Omental fat pad (tissue), 4 donors: ENCODE data around the gene CMIP. TPM values are rescaled to one million over a fixed set of nuclear protein-coding genes. Genes with fewer than 3 reads are reported as not detected.

ENCODE experiments used
- ATAC-seq: fragments of 150-250 bp; one replicate; pipeline ENCODE4 v1.9.1; 2016; ENCODE audit warnings: mild to moderate bottlenecking, moderate library complexity; ENCODE audit not compliant: low FRiP score
- DNase-seq: peaks from one replicate; pipeline ENCODE4 v3.0.0-alpha.2; 2019; ENCODE audit warnings: low spot score
- total RNA-seq, 4 donors: library from RNA; depleted of rRNA; stranded (reverse); fragments of >200 nt; gene quantifications; one replicate each; pipeline ENCODE4 v1.1.0, GENCODE V29; 2016
- TF ChIP-seq, protein P1 (sequence below), 3 donors: fragments of 450-650 bp; IDR thresholded peaks; one replicate each; pipeline ENCODE4 v1.5.1; 2016 to 2017; ENCODE audit warnings: antibody characterized with exemption in 3 of 3, mild to moderate bottlenecking in 3 of 3, moderate library complexity in 2 of 3

CMIP gene
- total RNA-seq, 4 donors from 2014 or later = 15.8 to 52.8 (median 32.0) TPM

DNA sequence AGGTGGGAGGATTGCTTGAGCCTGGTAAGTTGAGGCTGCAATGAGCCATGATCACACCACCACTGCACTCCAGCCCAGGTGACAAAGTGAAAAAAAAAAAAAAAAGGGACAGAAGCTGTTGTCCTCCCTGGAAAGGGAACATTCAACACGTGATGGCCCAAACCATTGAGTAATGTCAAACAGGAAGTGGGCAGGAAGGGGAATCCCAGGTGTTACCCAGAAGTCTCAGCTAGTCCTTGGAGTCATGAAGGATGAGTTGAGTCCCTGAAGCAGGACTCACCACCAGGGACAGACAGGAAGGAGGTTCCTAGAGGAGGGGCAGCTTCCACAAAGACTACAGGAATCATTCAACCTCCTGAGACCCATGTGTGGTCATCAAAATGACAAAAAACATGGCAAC lies 19.8 kb upstream of the CMIP start:
- DNase-seq = no peak

DNA sequence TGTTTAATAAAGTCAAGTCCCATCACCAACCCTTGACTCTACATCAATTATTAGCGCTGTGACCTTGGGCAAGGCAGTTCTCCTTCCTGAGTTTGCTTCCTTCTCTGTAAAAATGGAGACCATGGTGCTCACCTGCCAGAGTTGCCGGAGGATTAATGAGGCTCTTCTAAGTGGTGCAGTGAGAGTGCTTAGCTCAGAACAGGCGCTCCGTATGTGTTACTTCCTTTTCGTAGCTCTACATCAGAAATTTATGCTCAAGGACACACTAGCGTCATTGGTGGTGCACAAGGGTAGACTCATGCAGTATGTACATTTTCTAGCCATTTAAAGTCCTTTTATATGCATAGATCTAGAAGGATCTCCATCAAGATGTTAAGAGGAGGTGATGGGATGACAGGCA lies 17.4 kb upstream of the CMIP start:
- ATAC-seq (no peak), DNase-seq (no peak)
- TF ChIP-seq, protein P1, sequence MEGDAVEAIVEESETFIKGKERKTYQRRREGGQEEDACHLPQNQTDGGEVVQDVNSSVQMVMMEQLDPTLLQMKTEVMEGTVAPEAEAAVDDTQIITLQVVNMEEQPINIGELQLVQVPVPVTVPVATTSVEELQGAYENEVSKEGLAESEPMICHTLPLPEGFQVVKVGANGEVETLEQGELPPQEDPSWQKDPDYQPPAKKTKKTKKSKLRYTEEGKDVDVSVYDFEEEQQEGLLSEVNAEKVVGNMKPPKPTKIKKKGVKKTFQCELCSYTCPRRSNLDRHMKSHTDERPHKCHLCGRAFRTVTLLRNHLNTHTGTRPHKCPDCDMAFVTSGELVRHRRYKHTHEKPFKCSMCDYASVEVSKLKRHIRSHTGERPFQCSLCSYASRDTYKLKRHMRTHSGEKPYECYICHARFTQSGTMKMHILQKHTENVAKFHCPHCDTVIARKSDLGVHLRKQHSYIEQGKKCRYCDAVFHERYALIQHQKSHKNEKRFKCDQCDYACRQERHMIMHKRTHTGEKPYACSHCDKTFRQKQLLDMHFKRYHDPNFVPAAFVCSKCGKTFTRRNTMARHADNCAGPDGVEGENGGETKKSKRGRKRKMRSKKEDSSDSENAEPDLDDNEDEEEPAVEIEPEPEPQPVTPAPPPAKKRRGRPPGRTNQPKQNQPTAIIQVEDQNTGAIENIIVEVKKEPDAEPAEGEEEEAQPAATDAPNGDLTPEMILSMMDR (IDR thresholded peaks at IDR 0.05) = no peak

More for the DNA sequence above, 19.8 kb upstream of the CMIP start:
- TF ChIP-seq, protein P1 (IDR thresholded peaks at IDR 0.05) = no peak
- no peak for ATAC-seq

DNA sequence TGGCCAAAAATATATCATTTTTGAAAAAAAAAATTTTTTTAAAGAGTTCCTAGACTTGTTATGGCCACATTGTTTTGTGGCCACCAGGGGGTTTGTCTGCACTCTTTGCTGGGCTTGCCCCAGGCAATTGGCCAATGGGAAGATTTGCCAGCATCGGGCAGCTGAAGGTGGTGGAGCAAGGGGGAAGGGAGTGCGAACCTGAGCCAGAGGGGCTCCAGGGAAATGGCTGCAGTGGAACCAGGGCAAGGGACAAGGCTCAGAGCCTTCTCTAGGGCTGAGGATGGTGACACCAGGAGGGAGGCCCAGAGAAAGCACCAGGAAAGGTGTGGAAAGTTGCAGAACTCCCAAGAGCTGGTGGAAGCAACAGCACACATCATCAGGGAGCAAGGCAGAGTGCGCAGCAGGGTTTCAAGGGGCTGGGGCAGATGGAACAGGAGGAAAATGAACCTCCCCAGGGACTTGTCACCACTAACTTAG lies 15.5 kb upstream of the CMIP start:
- TF ChIP-seq, protein P1 (IDR thresholded peaks at IDR 0.05) = no peak
- ATAC-seq (no peak), DNase-seq (no peak)

DNA sequence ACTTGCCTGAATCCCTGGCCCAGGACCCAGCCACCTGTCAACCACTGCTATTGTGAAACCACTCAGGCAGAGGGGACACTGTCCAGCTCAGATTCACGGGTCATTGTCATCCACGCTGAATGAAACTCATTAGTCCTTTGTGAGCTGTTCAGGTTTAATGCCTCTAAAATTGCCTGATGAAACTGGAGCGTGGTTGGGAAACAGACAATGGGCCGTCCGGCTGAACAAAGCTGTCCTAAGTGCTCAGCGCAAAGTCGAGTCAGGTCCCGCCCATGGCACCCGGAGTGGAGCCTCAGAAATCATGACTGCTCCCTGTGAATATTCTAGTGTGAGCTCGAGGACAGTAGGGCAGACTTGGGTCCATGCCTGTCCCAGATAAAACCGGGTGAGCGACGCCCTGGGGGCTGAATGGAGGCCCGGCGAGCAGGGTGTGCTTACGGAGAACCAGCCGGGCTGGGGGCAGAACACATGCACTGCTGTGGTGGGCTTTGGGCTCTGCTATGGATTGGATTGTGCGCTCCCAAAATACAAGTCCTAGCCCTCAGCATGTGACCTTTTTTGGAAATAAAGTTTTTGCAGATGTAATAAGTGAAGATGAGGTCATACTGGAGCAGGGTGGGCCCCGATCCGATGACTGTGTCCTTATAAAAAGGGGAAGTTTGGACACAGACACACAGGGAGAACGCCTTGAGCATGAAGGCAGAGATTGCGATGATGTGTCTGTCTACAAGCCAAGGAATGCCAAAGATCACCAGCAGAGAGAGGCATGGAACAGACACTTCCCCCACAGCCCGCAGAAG lies 12.9 kb upstream of the CMIP start:
- TF ChIP-seq, protein P1 (IDR thresholded peaks at IDR 0.05) = no peak
- no peak for DNase-seq
- peak; percentile 81 for ATAC-seq

DNA sequence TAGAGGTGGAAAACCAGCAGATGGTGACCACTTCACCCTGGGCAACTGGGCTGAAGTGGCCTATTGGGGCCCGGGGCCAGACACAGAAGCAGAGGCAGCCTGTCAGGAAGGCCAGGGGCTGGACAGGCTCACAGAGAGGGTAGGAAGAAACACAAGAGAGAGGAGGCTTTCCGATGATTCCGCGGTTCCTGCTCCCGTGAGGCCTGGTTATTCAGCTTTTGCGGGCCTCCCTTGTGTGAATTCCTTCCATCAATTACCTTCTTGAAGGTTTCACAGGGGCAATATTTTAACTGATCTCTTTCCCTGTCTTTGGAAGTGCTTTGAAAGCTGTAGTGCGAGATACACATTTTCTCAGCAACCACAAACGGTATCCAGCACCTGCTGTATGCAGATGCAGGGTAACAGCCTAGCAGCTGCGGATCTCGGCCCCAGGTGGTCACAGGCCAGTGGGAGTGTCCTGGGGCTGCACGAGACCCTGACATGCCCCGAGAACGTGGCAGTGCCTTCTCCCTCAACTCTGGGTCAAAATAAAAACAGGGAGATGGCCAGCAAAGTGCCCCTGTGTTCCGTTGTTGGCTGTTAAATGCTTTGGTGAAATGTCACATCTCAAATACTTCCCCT lies 11.6 kb upstream of the CMIP start:
- TF ChIP-seq, protein P1 (IDR thresholded peaks at IDR 0.05) = no peak
- DNase-seq = no peak
- ATAC-seq = no peak

DNA sequence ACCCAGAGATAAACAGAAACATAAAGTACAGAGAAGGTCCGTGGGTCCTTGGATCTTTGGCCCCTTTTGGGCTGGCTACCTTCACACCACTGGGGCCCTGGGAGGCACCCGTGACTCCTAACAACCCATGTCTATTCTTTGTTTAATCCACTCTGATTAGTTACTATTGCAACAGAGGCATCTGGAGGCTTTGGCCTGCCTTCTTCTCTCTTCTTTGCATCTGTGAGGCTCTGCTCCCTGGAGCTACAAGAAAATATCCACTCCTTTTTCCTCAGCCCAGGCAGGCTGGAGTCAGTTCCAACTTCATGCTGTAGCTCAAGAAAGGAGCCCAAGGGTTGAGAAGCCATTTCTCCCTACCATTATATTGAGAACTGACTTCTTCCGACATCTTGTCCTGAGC lies 9.5 kb upstream of the CMIP start:
- TF ChIP-seq, protein P1 (IDR thresholded peaks at IDR 0.05) = no peak
- no peak for ATAC-seq
- no peak for DNase-seq
